Upper lobe of left lung (tissue), 6 donors: Measurements from ENCODE around the gene ADNP. TPM values are rescaled to one million over a fixed set of nuclear protein-coding genes. Genes with fewer than 3 reads are reported as not detected.
A peak's percentile ranks its signal among the peaks of the same experiment; 100 is the strongest.

Source experiments
- ATAC-seq, 2 donors: fragments of 200-7000 bp; cut with Tn5 transposase; one replicate each; pipeline ENCODE4 v1.9.1; 2022; ENCODE audit warnings: mild to moderate bottlenecking in 2 of 2, moderate library complexity in 2 of 2; ENCODE audit not compliant: low FRiP score in 2 of 2
- DNase-seq, 2 donors: peaks; one replicate each; pipeline ENCODE4 v3.0.0-alpha.2; 2019 to 2020
- H3K27ac ChIP-seq, 4 donors: fragments of 200-600 bp; sonication (generic); one replicate each; pipeline ENCODE4 v1.5.1; 2016 to 2019
- H3K27me3 ChIP-seq, 4 donors: fragments of 200-600 bp; sonication (generic); one replicate each; pipeline ENCODE4 v1.5.1; 2017 to 2019
- H3K36me3 ChIP-seq, 4 donors: fragments of 200-600 bp; sonication (generic); one replicate each; pipeline ENCODE4 v1.5.1; 2016 to 2019
- H3K4me1 ChIP-seq, 4 donors: fragments of 200-600 bp; sonication (generic); one replicate each; pipeline ENCODE4 v1.5.1; 2018 to 2019
- H3K4me3 ChIP-seq, 4 donors: fragments of 200-600 bp; sonication (generic); one replicate each; pipeline ENCODE4 v1.5.1; 2017 to 2019; ENCODE audit warnings: mild to moderate bottlenecking in 2 of 4, moderate library complexity in 1 of 4
- H3K9me3 ChIP-seq, 4 donors: fragments of 200-600 bp; sonication (generic); one replicate each; pipeline ENCODE4 v1.5.1; 2018 to 2019
- CTCF ChIP-seq, 6 experiments: fragments of 450-650 bp in 4 of 6; fragments of 200-600 bp in 2 of 6; sonication (generic) in 2 of 6; IDR thresholded peaks; one replicate each; pipeline ENCODE4 v1.5.1; 2016 to 2019; ENCODE audit warnings: antibody characterized with exemption in 6 of 6
- EP300 ChIP-seq, 4 donors: sonication (generic); formaldehyde crosslinking; IDR thresholded peaks; one replicate each; pipeline ENCODE4 v1.5.1; 2017; ENCODE audit warnings: antibody characterized with exemption in 4 of 4, control low read depth in 2 of 4
- POLR2A ChIP-seq, 4 donors: fragments of 450-650 bp; IDR thresholded peaks; one replicate each; pipeline ENCODE4 v1.5.1; 2016 to 2017; ENCODE audit warnings: antibody characterized with exemption in 4 of 4, mild to moderate bottlenecking in 2 of 4
- POLR2AphosphoS5 ChIP-seq, 2 donors: sonication (generic); formaldehyde crosslinking; IDR thresholded peaks; one replicate each; pipeline ENCODE4 v1.5.1; 2017; ENCODE audit warnings: antibody characterized with exemption in 2 of 2
- WGBS, 2 donors: methylation state at CpG; one replicate each; pipeline ENCODE4 v1.1.5; 2017 to 2018; 5-methylcytosine and 5-hydroxymethylcytosine counted together
- total RNA-seq, 6 donors: library from RNA; depleted of rRNA in 4 of 6; stranded (reverse); fragments of >200 nt in 4 of 6; gene quantifications; one replicate each; pipeline versions ENCODE4 v1.1.0 to v1.2.1, GENCODE V29; 2016 to 2021
- donor health status: DM: no; HTN: no; CAD: no; lungs with moderate emphysema.
- donor health status: DM: no; HTN: yes; CAD: no; lungs with severe emphysema.

ADNP gene
- total RNA-seq, 6 donors from 2014 or later, result 27.3 to 72.6 (median 45.0) TPM

DNA sequence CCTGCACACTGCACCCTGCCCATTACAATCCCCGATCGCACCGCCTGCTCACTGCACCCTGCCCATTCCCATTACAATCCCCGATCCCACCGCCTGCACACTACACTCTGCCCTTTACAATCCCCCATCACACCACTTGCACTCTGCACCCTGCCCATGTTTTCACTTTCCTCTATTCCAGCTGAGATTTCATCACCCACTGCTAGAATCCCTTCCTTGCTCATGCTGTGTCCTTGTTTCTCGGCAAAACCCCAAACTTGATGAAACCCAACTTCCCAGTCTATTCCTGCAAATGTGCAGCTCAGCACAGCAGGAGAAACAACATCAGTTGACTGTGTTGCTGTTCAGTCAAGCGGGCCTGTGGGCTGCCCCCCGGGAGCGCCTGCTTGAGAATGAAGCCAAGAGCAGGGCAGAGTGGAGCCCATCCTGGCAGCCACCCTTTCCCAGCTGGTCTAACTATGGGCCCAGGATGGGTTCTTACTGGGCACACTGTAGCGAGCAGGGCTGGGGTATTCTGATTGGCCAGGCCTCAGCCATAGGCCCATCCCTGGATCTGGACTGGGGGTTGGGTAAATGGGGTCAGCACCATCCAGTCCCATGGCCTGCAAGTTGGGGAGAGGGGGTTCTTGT is 44.6 kb upstream of the ADNP start:
- WGBS, 2 donors, result 90 to 91% methylated on average over 9 to 10 of the region's 10 CpGs
- no peaks in the 10 kb centered on the region for H3K27me3 ChIP-seq
- no peaks in the 10 kb centered on the region for H3K9me3 ChIP-seq
- DNase-seq, result peak in 1 of 2 donors; percentile 58
- no peaks in the 10 kb centered on the region for H3K4me1 ChIP-seq
- H3K36me3 ChIP-seq, result no peaks in the 10 kb centered on the region
- no peak for ATAC-seq
- H3K27ac ChIP-seq, result no peak overlapping the region
- TF ChIP-seq POLR2A (IDR thresholded peaks at IDR 0.05) (no peak), POLR2AphosphoS5 (IDR thresholded peaks at IDR 0.05) (no peak), CTCF (IDR thresholded peaks at IDR 0.05) (no peak), EP300 (IDR thresholded peaks at IDR 0.05) (no peak)
- H3K4me3 ChIP-seq, result no peak overlapping the region

GRCh38 chr20:50969912-50970311 is 38.7 kb upstream of the ADNP start:
- no peaks in the 10 kb centered on the region for H3K36me3 ChIP-seq
- DNase-seq (no peak), ATAC-seq (no peak)
- H3K27me3 ChIP-seq, result no peaks in the 10 kb centered on the region
- H3K4me3 ChIP-seq, result no peak overlapping the region
- WGBS, 2 donors, result 78 to 83% methylated on average over 8 of the region's 8 CpGs
- TF ChIP-seq POLR2A (IDR thresholded peaks at IDR 0.05), result no peak
- no peak for TF ChIP-seq CTCF (IDR thresholded peaks at IDR 0.05)
- TF ChIP-seq EP300 (IDR thresholded peaks at IDR 0.05), result no peak
- no peak for TF ChIP-seq POLR2AphosphoS5 (IDR thresholded peaks at IDR 0.05)
- H3K27ac ChIP-seq, result no peak overlapping the region
- H3K9me3 ChIP-seq, result no peaks in the 10 kb centered on the region
- no peaks in the 10 kb centered on the region for H3K4me1 ChIP-seq

DNA sequence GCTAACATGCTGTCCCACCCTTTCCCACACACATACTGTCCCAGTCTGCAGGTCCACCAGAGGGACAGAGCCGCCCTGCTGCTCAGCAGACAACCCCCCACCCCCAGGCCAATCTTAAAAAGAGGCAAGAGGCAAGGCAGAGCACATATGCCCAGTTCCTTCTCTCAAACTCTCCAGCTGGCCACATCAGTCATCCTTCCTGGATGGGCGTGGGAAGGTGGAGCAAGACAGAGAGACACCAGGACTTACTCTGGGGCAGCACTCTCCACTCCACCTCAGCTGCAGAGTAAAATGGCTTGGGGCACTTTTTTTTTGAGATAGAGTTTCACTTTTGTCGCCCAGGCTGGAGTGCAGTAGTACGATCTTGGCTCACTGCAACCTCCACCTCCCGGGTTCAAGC is 38.2 kb upstream of the ADNP start:
- WGBS, 2 donors, result 78 to 81% methylated on average over 4 to 5 of the region's 5 CpGs
- no peak overlapping the region for H3K27ac ChIP-seq
- no peaks in the 10 kb centered on the region for H3K4me1 ChIP-seq
- no peaks in the 10 kb centered on the region for H3K9me3 ChIP-seq
- H3K36me3 ChIP-seq, result no peaks in the 10 kb centered on the region
- no peak overlapping the region for H3K4me3 ChIP-seq
- no peaks in the 10 kb centered on the region for H3K27me3 ChIP-seq
- no peak for TF ChIP-seq EP300 (IDR thresholded peaks at IDR 0.05)
- TF ChIP-seq POLR2A (IDR thresholded peaks at IDR 0.05), result no peak
- TF ChIP-seq POLR2AphosphoS5 (IDR thresholded peaks at IDR 0.05), result no peak
- no peak for TF ChIP-seq CTCF (IDR thresholded peaks at IDR 0.05)
- no peak for DNase-seq
- no peak for ATAC-seq

DNA sequence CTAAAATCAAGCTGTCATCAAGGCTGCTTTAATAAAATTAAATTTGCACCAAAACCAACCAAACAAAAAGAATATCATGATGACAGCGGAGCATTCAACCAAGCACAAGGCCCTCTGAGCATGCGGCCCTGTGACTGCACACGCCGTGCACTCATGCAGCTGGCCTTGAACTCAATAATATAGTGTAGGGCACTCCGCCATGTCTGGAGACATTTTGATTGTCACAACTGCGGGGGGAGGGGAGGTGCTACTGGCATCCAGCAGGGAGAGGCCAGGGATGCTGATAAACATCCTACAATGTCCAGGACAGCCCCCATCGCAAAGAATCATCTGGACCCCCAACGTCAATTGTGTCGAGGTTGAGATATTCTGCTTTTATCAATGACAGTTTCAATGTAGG is 37.1 kb upstream of the ADNP start:
- 75 to 87% methylated on average over 9 of the region's 9 CpGs for WGBS, 2 donors
- Histone ChIP-seq H3K36me3 (no peaks in the 10 kb centered on the region), H3K4me3 (no peak overlapping the region), H3K27me3 (no peaks in the 10 kb centered on the region), H3K27ac (no peak overlapping the region), H3K4me1 (no peaks in the 10 kb centered on the region), H3K9me3 (no peaks in the 10 kb centered on the region)
- no peak for TF ChIP-seq CTCF (IDR thresholded peaks at IDR 0.05)
- no peak for TF ChIP-seq POLR2AphosphoS5 (IDR thresholded peaks at IDR 0.05)
- no peak for TF ChIP-seq EP300 (IDR thresholded peaks at IDR 0.05)
- TF ChIP-seq POLR2A (IDR thresholded peaks at IDR 0.05), result no peak
- ATAC-seq (no peak), DNase-seq (no peak)

- no peak for DNase-seq
- H3K9me3 ChIP-seq, result no peaks in the 10 kb centered on the region
- H3K27me3 ChIP-seq, result no peaks in the 10 kb centered on the region
- TF ChIP-seq CTCF (IDR thresholded peaks at IDR 0.05) (no peak), POLR2AphosphoS5 (IDR thresholded peaks at IDR 0.05) (no peak), POLR2A (IDR thresholded peaks at IDR 0.05) (no peak), EP300 (IDR thresholded peaks at IDR 0.05) (no peak)
- H3K27ac ChIP-seq, result no peak overlapping the region
- WGBS, 2 donors, result 46 to 52% methylated on average over 7 of the region's 7 CpGs
- no peaks in the 10 kb centered on the region for H3K4me1 ChIP-seq
- ATAC-seq, result no peak
- H3K36me3 ChIP-seq, result peaks cover 0 to under 1% (median 0%) of the 10 kb centered on the region in 4 donors
- no peak overlapping the region for H3K4me3 ChIP-seq
These were observed 36.3 kb upstream of the ADNP start for GRCh38 chr20:50967586-50967985.
